WTC11 (cell line): ENCODE data around the gene AJM1. TPM values are rescaled to one million over a fixed set of nuclear protein-coding genes. Genes with fewer than 3 reads are reported as not detected.

Experiments used
- ATAC-seq: fragments of 200-7000 bp; cut with Tn5 transposase; 2 replicates; pipeline ENCODE4 v1.10.0; 2021; ENCODE audit warnings: mild to moderate bottlenecking, moderate library complexity
- CTCF ChIA-PET: fragments of 300-600 bp; sonication (Branson Sonifier 250); formaldehyde crosslinking; loops from one replicate; lab custom pipeline; 2021; ENCODE audit warnings: antibody characterized with exemption; lab: Charles Lee
- POLR2A ChIA-PET: fragments of 350-600 bp; sonication (Branson Sonifier 250); formaldehyde crosslinking; loops from one replicate; lab custom pipeline; 2021; ENCODE audit warnings: antibody characterized with exemption; lab: Charles Lee
- DNase-seq: peaks from one replicate; pipeline ENCODE4 v3.0.0; 2021; ENCODE audit warnings: low spot score
- H3K27ac Mint-ChIP-seq: 2 replicates; pipeline ENCODE4 v1.8.0; 2021; ENCODE audit warnings: mixed read lengths
- H3K27me3 Mint-ChIP-seq: 2 replicates; pipeline ENCODE4 v1.8.0; 2021; ENCODE audit warnings: low read depth, mild to moderate bottlenecking, moderate library complexity, mixed read lengths
- H3K36me3 Mint-ChIP-seq: 2 replicates; pipeline ENCODE4 v1.8.0; 2021; ENCODE audit warnings: mixed read lengths
- H3K4me1 Mint-ChIP-seq: 2 replicates; pipeline ENCODE4 v1.8.0; 2022; ENCODE audit warnings: mixed read lengths
- H3K4me3 Mint-ChIP-seq: 2 replicates; pipeline ENCODE4 v1.8.0; 2021; ENCODE audit warnings: mild to moderate bottlenecking, moderate library complexity, mixed read lengths
- H3K9me3 Mint-ChIP-seq: 2 replicates; pipeline ENCODE4 v1.8.0; 2021; ENCODE audit warnings: mixed read lengths
- ARID4B ChIP-seq: sonication (generic); formaldehyde crosslinking; IDR thresholded peaks from 2 replicates; pipeline ENCODE4 v1.8.0; 2023; ENCODE audit warnings: missing genetic modification reagents, mild to moderate bottlenecking, borderline replicate concordance
- CBFB ChIP-seq: sonication (generic); formaldehyde crosslinking; IDR thresholded peaks from 2 replicates; pipeline ENCODE4 v1.8.1; 2022; ENCODE audit warnings: mild to moderate bottlenecking, low read depth, missing genetic modification reagents
- GTF2I ChIP-seq: fragments of 250-450 bp; sonication (Bioruptor Pico); conservative IDR thresholded peaks from 2 replicates; pipeline ENCODE4 v1.4.0; 2021; ENCODE audit warnings: mild to moderate bottlenecking
- JUN ChIP-seq: sonication (generic); formaldehyde crosslinking; IDR thresholded peaks from 2 replicates; pipeline ENCODE4 v1.8.0; 2023; ENCODE audit warnings: mild to moderate bottlenecking, missing genetic modification reagents
- OVOL2 ChIP-seq: fragments of 250-450 bp; sonication (Bioruptor Pico); IDR thresholded peaks from 2 replicates; pipeline ENCODE4 v1.9.0; 2021; ENCODE audit warnings: mild to moderate bottlenecking, borderline replicate concordance
- TEAD4 ChIP-seq: sonication (generic); formaldehyde crosslinking; IDR thresholded peaks from 2 replicates; pipeline ENCODE4 v1.8.0; 2022; ENCODE audit warnings: mild to moderate bottlenecking, missing genetic modification reagents
- ZNF219 ChIP-seq: sonication (generic); formaldehyde crosslinking; IDR thresholded peaks from 2 replicates; pipeline ENCODE4 v1.8.0; 2023; ENCODE audit warnings: missing genetic modification reagents, mild to moderate bottlenecking, borderline replicate concordance
- ZNF317 ChIP-seq: sonication (generic); formaldehyde crosslinking; IDR thresholded peaks from 2 replicates; pipeline ENCODE4 v1.8.1; 2023; ENCODE audit warnings: low read depth, mild to moderate bottlenecking, moderate library complexity, missing genetic modification reagents, borderline replicate concordance
- ZSCAN18 ChIP-seq: fragments of 250-450 bp; sonication (Bioruptor Pico); IDR thresholded peaks from 2 replicates; pipeline ENCODE4 v2.1.2; 2022; ENCODE audit warnings: mild to moderate bottlenecking, moderate library complexity
- total RNA-seq: library from RNA; stranded (reverse); gene quantifications from 3 replicates; pipeline ENCODE4 v1.2.3, GENCODE V29; 2021
- TF ChIP-seq, protein P1 (sequence below): sonication (generic); formaldehyde crosslinking; IDR thresholded peaks from 2 replicates; pipeline ENCODE4 v1.8.0; 2022; ENCODE audit warnings: mild to moderate bottlenecking, missing genetic modification reagents
- TF ChIP-seq, protein P2 (sequence below): sonication (generic); formaldehyde crosslinking; IDR thresholded peaks from 2 replicates; pipeline ENCODE4 v1.8.0; 2022; ENCODE audit warnings: mild to moderate bottlenecking, missing genetic modification reagents
- TF ChIP-seq, protein P3 (sequence below): fragments of 250-450 bp; sonication (Bioruptor Pico); IDR thresholded peaks from 2 replicates; pipeline ENCODE4 v1.9.0; 2021; ENCODE audit warnings: mild to moderate bottlenecking, borderline replicate concordance
- TF ChIP-seq, protein P4 (sequence below): fragments of 250-450 bp; sonication (Bioruptor Pico); IDR thresholded peaks from 2 replicates; pipeline ENCODE4 v1.9.0; 2021; ENCODE audit warnings: mild to moderate bottlenecking

AJM1 gene
- total RNA-seq, 1 experiment from 2014 or later: 1.6 TPM

DNA sequence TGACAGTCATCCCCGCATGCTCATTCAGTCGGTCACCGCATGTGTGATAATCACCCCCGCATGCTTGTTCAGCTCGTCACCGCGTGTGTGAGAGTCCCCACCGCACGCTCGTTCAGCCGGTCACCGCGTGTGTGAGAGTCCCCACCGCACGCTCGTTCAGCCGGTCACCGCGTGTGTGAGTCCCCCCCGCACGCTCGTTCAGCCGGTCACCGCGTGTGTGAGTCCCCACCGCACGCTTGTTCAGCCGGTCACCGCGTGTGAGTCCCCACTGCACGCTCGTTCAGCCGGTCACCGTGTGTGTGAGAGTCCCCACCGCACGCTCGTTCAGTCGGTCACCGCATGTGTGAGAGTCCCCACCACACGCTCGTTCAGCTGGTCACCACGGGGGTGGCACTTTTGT is 47.6 kb downstream of the AJM1 start:
- TF ChIP-seq JUN: no peak
- no peak for TF ChIP-seq ZSCAN18 (CRISPR knock-in tag)
- no peak for TF ChIP-seq CBFB (CRISPR knock-in tag)
- TF ChIP-seq GTF2I (CRISPR knock-in tag): no peak
- TF ChIP-seq, protein P1, sequence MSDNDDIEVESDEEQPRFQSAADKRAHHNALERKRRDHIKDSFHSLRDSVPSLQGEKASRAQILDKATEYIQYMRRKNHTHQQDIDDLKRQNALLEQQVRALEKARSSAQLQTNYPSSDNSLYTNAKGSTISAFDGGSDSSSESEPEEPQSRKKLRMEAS (CRISPR knock-in tag): no peak
- no peak for TF ChIP-seq ZNF219 (CRISPR knock-in tag)
- TF ChIP-seq, protein P2, sequence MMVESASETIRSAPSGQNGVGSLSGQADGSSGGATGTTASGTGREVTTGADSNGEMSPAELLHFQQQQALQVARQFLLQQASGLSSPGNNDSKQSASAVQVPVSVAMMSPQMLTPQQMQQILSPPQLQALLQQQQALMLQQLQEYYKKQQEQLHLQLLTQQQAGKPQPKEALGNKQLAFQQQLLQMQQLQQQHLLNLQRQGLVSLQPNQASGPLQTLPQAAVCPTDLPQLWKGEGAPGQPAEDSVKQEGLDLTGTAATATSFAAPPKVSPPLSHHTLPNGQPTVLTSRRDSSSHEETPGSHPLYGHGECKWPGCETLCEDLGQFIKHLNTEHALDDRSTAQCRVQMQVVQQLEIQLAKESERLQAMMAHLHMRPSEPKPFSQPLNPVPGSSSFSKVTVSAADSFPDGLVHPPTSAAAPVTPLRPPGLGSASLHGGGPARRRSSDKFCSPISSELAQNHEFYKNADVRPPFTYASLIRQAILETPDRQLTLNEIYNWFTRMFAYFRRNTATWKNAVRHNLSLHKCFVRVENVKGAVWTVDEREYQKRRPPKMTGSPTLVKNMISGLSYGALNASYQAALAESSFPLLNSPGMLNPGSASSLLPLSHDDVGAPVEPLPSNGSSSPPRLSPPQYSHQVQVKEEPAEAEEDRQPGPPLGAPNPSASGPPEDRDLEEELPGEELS (CRISPR knock-in tag): no peak
- no peak for TF ChIP-seq ZNF317 (CRISPR knock-in tag)
- TF ChIP-seq TEAD4 (CRISPR knock-in tag): no peak
- TF ChIP-seq, protein P3, sequence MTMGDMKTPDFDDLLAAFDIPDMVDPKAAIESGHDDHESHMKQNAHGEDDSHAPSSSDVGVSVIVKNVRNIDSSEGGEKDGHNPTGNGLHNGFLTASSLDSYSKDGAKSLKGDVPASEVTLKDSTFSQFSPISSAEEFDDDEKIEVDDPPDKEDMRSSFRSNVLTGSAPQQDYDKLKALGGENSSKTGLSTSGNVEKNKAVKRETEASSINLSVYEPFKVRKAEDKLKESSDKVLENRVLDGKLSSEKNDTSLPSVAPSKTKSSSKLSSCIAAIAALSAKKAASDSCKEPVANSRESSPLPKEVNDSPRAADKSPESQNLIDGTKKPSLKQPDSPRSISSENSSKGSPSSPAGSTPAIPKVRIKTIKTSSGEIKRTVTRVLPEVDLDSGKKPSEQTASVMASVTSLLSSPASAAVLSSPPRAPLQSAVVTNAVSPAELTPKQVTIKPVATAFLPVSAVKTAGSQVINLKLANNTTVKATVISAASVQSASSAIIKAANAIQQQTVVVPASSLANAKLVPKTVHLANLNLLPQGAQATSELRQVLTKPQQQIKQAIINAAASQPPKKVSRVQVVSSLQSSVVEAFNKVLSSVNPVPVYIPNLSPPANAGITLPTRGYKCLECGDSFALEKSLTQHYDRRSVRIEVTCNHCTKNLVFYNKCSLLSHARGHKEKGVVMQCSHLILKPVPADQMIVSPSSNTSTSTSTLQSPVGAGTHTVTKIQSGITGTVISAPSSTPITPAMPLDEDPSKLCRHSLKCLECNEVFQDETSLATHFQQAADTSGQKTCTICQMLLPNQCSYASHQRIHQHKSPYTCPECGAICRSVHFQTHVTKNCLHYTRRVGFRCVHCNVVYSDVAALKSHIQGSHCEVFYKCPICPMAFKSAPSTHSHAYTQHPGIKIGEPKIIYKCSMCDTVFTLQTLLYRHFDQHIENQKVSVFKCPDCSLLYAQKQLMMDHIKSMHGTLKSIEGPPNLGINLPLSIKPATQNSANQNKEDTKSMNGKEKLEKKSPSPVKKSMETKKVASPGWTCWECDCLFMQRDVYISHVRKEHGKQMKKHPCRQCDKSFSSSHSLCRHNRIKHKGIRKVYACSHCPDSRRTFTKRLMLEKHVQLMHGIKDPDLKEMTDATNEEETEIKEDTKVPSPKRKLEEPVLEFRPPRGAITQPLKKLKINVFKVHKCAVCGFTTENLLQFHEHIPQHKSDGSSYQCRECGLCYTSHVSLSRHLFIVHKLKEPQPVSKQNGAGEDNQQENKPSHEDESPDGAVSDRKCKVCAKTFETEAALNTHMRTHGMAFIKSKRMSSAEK (CRISPR knock-in tag): no peak
- Mint-ChIP-seq H3K36me3 (peaks cover 15% of the 10 kb centered on the region), H3K4me3 (no peak overlapping the region), H3K9me3 (no peaks in the 10 kb centered on the region), H3K27ac (no peak overlapping the region), H3K27me3 (no peaks in the 10 kb centered on the region), H3K4me1 (peaks cover 9% of the 10 kb centered on the region)
- POLR2A ChIA-PET: no interaction called here
- ATAC-seq (no peak), DNase-seq (no peak)
- CTCF ChIA-PET: no interaction called here

DNA sequence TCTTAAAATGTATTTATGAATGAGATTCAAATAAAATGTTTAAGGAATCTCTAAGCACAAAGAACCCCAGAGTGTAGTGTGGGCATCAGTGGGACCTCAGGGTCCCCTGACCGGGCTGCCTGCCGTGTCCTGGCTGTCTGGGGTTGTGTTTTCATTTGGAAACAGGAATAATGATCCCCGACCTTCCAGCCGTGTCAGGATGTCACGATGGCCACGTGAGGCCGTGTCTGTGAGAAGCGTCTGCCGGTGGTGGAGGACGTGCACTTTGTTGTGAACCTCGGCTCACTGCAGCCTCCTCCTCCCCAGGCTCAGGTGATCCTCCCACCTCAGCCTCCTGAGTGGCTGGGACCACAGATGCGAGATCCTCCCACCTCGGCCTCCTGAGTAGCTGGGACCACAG is 48.4 kb downstream of the AJM1 start:
- H3K4me1 Mint-ChIP-seq: peaks cover 7% of the 10 kb centered on the region
- DNase-seq (no peak), ATAC-seq (no peak)
- ChIA-PET CTCF (no interaction called here), POLR2A (no interaction called here)
- H3K9me3 Mint-ChIP-seq: no peaks in the 10 kb centered on the region
- no peak overlapping the region for H3K4me3 Mint-ChIP-seq
- H3K36me3 Mint-ChIP-seq: peaks cover 18% of the 10 kb centered on the region
- H3K27ac Mint-ChIP-seq: no peak overlapping the region
- H3K27me3 Mint-ChIP-seq: no peaks in the 10 kb centered on the region
- TF ChIP-seq JUN (no peak), CBFB (CRISPR knock-in tag) (no peak), OVOL2 (no peak), ARID4B (no peak)
- TF ChIP-seq, protein P4, sequence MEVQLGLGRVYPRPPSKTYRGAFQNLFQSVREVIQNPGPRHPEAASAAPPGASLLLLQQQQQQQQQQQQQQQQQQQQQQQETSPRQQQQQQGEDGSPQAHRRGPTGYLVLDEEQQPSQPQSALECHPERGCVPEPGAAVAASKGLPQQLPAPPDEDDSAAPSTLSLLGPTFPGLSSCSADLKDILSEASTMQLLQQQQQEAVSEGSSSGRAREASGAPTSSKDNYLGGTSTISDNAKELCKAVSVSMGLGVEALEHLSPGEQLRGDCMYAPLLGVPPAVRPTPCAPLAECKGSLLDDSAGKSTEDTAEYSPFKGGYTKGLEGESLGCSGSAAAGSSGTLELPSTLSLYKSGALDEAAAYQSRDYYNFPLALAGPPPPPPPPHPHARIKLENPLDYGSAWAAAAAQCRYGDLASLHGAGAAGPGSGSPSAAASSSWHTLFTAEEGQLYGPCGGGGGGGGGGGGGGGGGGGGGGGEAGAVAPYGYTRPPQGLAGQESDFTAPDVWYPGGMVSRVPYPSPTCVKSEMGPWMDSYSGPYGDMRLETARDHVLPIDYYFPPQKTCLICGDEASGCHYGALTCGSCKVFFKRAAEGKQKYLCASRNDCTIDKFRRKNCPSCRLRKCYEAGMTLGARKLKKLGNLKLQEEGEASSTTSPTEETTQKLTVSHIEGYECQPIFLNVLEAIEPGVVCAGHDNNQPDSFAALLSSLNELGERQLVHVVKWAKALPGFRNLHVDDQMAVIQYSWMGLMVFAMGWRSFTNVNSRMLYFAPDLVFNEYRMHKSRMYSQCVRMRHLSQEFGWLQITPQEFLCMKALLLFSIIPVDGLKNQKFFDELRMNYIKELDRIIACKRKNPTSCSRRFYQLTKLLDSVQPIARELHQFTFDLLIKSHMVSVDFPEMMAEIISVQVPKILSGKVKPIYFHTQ (CRISPR knock-in tag): no peak
- TF ChIP-seq, protein P3 (CRISPR knock-in tag): no peak
